ENCODE data around the gene IGFBPL1. TPM values are rescaled to one million over a fixed set of nuclear protein-coding genes. Genes with fewer than 3 reads are reported as not detected.

The IGFBPL1 gene
- total RNA-seq, 1 donor from 2014 or later, result 0.16 TPM

DNA sequence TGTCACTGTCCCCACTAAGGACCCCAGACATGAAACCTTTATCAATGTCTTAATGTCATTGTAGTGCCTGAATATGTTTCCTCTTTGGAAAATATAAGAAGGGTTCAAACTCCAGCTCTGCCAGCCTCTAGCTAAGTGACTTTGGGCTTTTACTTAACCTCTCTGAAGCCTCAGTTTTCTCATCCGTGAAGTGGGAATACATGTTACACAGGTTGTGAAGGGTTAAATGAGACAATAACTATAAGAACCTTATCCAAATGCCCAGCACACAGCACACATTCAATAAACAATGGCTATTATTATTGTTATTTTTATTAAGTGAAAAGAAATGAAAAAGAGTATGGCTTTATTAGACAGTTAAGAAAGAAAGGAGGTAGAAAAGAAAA lies 15.7 kb upstream of the IGFBPL1 start:
- intact Hi-C loops (cut with micrococcal nuclease), result no loop called here

DNA sequence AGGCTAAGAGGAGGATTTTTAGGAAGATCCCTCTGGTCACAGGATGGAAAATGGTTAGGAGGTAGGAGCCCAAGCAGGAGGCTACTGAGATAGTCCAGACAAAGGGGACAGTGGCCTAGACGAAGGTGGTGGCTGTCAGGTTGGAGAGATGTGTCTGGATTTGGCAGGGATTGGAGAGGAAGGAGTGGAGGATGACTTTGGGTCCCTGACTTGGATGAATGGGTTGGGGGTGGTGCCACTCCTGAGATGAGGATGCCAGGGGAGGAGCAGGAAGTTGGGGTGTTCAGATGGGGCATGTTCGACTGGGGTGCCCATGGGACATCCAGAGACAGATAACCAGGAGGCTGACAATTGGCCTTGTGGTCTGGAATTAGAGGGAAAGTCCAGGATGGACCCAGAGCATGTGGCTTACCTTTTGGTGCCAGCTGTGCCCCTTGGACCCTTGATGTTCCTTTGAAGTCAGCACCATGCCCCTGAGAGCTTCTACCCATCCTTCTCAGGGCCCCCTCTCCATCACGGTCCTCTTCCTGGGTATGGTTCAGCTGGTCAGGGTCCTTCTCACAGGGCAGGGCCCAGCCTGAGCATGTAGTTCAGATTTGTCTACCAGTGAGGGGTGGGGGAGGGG lies 15.1 kb upstream of the IGFBPL1 start:
- no peak overlapping the region for H3K4me3 Mint-ChIP-seq (ENCODE audit: low read depth)
- peaks cover 8% of the 10 kb centered on the region for H3K27me3 Mint-ChIP-seq (ENCODE audit: low read depth)
- intact Hi-C loops (cut with micrococcal nuclease), result no loop called here
- no peaks in the 10 kb centered on the region for H3K4me1 Mint-ChIP-seq (ENCODE audit: low read depth)
- H3K9me3 Mint-ChIP-seq, result no peaks in the 10 kb centered on the region
- no peaks in the 10 kb centered on the region for H3K36me3 Mint-ChIP-seq (ENCODE audit: low read depth)
- H3K27ac Mint-ChIP-seq, result no peak overlapping the region
- DNase-seq (ENCODE audit: low spot score), result no peak

More for the DNA sequence above, 15.7 kb upstream of the IGFBPL1 start:
- H3K27ac Mint-ChIP-seq, result no peak overlapping the region
- H3K36me3 Mint-ChIP-seq (ENCODE audit: low read depth), result no peaks in the 10 kb centered on the region
- no peaks in the 10 kb centered on the region for H3K4me1 Mint-ChIP-seq (ENCODE audit: low read depth)
- H3K4me3 Mint-ChIP-seq (ENCODE audit: low read depth), result no peak overlapping the region
- DNase-seq (ENCODE audit: low spot score), result no peak
- H3K9me3 Mint-ChIP-seq, result no peaks in the 10 kb centered on the region
- H3K27me3 Mint-ChIP-seq (ENCODE audit: low read depth), result peaks cover 10% of the 10 kb centered on the region

DNA sequence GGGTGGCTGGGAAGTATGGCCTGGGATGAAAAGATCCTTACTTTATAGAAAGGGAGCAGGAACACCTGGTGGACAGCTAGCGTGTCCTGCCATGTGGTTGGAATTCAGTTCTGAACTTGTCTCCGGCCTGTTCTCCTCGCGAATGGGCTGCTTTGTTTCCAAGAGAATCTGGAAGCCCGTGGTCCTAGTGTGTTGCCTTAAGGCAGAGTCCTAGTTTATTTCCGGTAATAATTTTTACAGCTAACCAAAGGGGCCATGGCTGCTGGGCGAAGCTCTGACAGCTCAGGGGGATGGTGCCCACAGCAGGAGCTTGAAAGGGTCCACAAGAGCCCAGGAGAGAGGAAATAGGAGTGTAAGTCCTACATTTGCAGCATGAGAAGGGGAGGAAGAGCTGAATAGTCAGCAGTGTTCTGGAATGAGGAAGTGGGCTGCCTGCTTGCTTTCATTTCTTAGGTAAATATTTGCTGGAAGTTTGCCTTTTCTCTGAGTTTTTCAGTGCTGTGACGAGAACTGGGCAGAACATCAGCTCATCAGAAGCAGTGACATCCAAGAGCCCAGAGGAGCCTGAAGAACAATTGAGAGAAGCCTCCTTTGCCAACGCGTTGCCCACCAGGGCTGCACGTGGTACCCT lies 13.1 kb upstream of the IGFBPL1 start:
- DNase-seq (ENCODE audit: low spot score), result no peak
- peaks cover 3% of the 10 kb centered on the region for H3K27me3 Mint-ChIP-seq (ENCODE audit: low read depth)
- no peaks in the 10 kb centered on the region for H3K4me1 Mint-ChIP-seq (ENCODE audit: low read depth)
- no peaks in the 10 kb centered on the region for H3K36me3 Mint-ChIP-seq (ENCODE audit: low read depth)
- H3K4me3 Mint-ChIP-seq (ENCODE audit: low read depth), result no peak overlapping the region
- no peak overlapping the region for H3K27ac Mint-ChIP-seq
- H3K9me3 Mint-ChIP-seq, result no peaks in the 10 kb centered on the region
- intact Hi-C loops (cut with micrococcal nuclease), result no loop called here

DNA sequence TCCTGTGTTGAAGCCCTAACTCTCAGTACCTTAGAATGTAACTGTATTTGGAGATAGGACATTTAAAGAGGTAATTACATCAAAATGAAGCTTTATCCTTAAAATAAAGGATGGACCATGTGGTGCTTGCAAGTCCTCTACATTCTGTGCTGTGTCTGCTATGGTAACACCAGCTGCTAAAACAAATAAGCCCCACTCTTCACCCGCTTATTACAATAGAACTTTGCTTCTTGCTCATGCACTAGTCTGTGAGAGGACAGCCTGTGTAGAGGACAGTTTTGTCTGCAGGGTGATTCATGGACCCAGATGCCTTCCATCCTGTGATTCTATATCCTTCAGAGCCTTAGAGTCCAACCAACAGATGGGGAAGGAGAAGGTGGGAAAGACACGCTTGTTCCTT lies 12.5 kb upstream of the IGFBPL1 start:
- Mint-ChIP-seq H3K36me3 (ENCODE audit: low read depth) (no peaks in the 10 kb centered on the region), H3K27ac (no peak overlapping the region), H3K27me3 (ENCODE audit: low read depth) (peaks cover 6% of the 10 kb centered on the region), H3K4me1 (ENCODE audit: low read depth) (no peaks in the 10 kb centered on the region), H3K4me3 (ENCODE audit: low read depth) (no peak overlapping the region), H3K9me3 (no peaks in the 10 kb centered on the region)
- DNase-seq (ENCODE audit: low spot score), result no peak
- intact Hi-C loops (cut with micrococcal nuclease), result no loop called here

DNA sequence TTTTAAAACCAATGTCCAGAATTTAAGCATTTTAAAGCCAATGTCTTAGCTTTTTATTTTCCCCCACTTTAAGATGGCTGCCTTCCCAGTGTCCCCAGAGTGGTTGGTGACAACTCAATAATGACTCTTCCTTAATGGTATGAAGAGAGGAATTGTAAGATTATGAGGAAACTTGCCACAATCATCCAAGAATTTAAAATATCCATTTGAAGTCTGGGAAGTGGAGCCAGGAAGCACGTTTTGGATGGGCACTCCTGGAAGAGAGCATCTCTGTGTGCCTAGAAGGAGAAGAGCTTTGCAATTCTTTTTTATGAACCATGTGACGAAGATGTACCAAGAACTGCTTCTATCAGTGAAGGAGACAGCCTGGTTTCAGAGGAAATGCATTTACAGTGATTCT lies 11.3 kb upstream of the IGFBPL1 start:
- no peaks in the 10 kb centered on the region for H3K36me3 Mint-ChIP-seq (ENCODE audit: low read depth)
- peaks cover 4% of the 10 kb centered on the region for H3K4me1 Mint-ChIP-seq (ENCODE audit: low read depth)
- intact Hi-C loops (cut with micrococcal nuclease), result no loop called here

DNA sequence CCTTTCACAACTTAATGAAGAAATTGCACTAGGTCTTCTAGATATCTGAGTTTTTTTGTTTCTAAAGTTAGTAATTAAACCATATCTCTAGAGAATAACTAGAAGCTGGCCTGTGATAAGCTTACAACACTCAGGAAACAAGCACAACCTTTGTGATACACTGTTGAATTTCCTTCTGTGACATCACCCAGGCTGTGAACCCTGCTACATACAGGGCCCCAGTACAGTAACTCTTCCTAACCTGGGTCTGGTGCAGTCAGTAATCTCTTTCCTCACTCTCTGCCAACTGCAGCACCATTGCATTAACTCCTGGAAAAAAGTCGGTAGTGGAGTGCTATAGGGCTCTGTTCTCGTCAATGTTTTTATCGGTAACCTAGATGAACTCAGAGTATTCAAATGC lies 10.6 kb upstream of the IGFBPL1 start:
- intact Hi-C loops (cut with micrococcal nuclease), result no loop called here
- no peak for DNase-seq (ENCODE audit: low spot score)
- Mint-ChIP-seq H3K36me3 (ENCODE audit: low read depth) (no peaks in the 10 kb centered on the region), H3K27ac (no peak overlapping the region), H3K9me3 (no peaks in the 10 kb centered on the region), H3K4me3 (ENCODE audit: low read depth) (no peak overlapping the region), H3K27me3 (ENCODE audit: low read depth) (peaks cover 6% of the 10 kb centered on the region), H3K4me1 (ENCODE audit: low read depth) (peaks cover 4% of the 10 kb centered on the region)

More for the DNA sequence above, 11.3 kb upstream of the IGFBPL1 start:
- Mint-ChIP-seq H3K9me3 (no peaks in the 10 kb centered on the region), H3K4me3 (ENCODE audit: low read depth) (no peak overlapping the region), H3K27ac (no peak overlapping the region), H3K27me3 (ENCODE audit: low read depth) (peaks cover 6% of the 10 kb centered on the region)
- DNase-seq (ENCODE audit: low spot score), result no peak

DNA sequence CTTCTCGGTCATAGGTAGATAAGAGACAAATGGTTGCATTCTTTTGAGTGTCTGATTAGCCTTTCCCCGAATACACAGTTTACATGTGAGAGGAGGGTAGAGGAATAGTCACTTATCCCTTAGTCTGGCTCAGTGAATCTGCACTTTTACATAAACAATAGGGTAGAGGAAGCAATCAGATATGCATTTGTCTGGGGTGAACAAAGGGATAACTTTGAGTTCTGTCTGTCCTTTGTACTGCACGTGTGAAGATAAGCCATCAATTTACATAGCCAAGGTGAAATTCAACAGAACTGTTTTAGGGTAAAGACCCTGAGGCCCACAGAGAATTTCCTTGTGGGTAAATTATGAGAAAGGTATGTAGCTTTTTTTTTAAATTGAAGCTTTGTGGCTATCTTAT lies 10.1 kb upstream of the IGFBPL1 start:
- Mint-ChIP-seq H3K4me3 (ENCODE audit: low read depth) (no peak overlapping the region), H3K27me3 (ENCODE audit: low read depth) (peaks cover 6% of the 10 kb centered on the region), H3K9me3 (no peaks in the 10 kb centered on the region), H3K4me1 (ENCODE audit: low read depth) (peaks cover 4% of the 10 kb centered on the region), H3K36me3 (ENCODE audit: low read depth) (no peaks in the 10 kb centered on the region), H3K27ac (no peak overlapping the region)
- no peak for DNase-seq (ENCODE audit: low spot score)
- intact Hi-C loops (cut with micrococcal nuclease), result no loop called here

DNA sequence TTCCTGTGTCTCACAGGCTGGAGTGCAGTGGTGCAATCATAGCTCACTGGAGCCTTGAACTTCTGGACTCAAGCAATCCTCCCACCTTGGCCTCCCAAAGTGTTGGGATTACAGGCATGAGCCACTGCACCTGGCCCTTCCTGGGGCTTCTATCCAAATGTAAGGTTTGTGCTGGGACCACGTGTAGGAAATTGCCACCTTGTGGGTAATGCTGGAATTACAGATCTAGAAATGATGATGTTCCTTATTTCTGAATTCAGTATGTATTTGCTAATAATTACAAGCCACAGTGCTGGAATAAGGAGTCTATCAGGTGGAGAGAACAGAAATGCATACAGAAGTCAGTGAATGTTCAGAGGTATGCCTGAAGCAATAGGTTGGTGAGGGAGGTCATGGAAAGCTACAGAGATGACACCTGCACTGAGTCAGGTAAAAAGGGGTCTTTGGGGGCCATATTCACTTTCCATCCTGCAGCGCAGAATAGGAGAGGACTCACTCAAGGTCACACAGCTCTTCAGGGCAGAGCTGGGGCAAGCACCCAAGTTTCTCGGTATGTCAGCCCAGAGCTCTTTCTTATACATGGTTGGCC lies 8.8 kb upstream of the IGFBPL1 start:
- intact Hi-C loops (cut with micrococcal nuclease), result no loop called here
- Mint-ChIP-seq H3K9me3 (no peaks in the 10 kb centered on the region), H3K27ac (no peak overlapping the region), H3K27me3 (ENCODE audit: low read depth) (peaks cover 8% of the 10 kb centered on the region), H3K4me3 (ENCODE audit: low read depth) (no peak overlapping the region), H3K36me3 (ENCODE audit: low read depth) (no peaks in the 10 kb centered on the region), H3K4me1 (ENCODE audit: low read depth) (peaks cover 4% of the 10 kb centered on the region)
- DNase-seq (ENCODE audit: low spot score), result no peak

DNA sequence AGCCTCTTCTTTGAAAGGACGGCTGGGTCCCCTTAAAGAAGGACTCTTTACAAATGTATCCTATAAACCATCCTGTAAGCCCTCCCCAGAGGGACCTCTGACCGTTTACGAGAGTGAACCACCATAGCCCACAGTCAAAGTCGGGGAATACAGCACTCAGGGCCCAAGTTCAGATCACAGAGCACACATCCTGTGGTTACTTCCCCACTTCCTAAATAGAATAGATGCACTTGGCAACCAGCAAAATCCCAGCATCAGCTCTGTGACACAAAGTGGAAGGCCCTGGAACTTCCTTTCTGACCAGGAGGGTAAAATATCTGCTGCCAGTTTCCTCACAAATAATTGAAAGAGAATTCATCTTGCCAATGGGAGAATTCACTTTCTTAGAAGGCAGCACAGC lies 6.9 kb upstream of the IGFBPL1 start:
- no peak for DNase-seq (ENCODE audit: low spot score)
- Mint-ChIP-seq H3K4me3 (ENCODE audit: low read depth) (no peak overlapping the region), H3K36me3 (ENCODE audit: low read depth) (no peaks in the 10 kb centered on the region), H3K27ac (no peak overlapping the region), H3K4me1 (ENCODE audit: low read depth) (peaks cover 4% of the 10 kb centered on the region), H3K27me3 (ENCODE audit: low read depth) (peaks cover 22% of the 10 kb centered on the region), H3K9me3 (no peaks in the 10 kb centered on the region)
- intact Hi-C loops (cut with micrococcal nuclease), result no loop called here

DNA sequence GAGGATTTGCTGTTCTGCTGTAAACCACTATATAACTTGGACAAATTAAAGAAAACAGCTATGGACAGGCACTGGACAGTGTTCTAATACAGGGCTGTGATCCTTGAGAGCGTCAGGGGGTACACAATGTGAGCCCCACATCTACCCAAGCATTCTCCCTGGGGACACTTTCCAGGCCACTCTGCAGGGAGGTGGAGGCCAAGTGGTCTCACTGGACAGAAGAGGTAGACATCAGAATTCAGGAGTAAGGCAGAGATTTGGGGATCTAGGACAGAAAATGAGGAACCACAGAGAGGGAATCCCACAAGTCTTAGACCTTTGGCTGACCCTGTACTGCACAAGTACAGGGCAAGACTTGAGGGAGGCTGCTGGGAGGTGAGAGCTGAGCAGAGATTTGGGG lies 3.8 kb upstream of the IGFBPL1 start:
- H3K9me3 Mint-ChIP-seq, result no peaks in the 10 kb centered on the region
- H3K4me3 Mint-ChIP-seq (ENCODE audit: low read depth), result no peak overlapping the region
- peaks cover 7% of the 10 kb centered on the region for H3K4me1 Mint-ChIP-seq (ENCODE audit: low read depth)

DNA sequence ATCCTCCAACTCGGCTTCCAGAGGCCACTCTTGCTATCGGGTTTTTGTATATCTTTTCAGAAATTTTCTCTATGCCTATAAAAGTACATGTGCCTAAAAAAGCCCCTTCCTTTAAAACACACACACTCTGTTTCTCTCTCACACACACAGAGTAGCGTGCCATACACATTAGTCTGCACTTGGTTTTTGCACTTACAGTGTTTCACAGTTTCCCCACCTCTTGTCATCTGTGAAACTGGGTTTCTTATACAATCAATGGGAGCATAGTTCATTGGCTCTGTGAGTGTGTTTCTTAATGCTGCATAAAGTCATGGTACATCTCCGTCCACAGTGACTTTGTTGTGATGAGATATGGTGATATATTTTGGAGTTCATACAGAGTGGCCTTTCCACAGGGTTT lies 664 bp upstream of the IGFBPL1 start:
- Mint-ChIP-seq H3K9me3 (no peaks in the 10 kb centered on the region), H3K27ac (no peak overlapping the region), H3K4me1 (ENCODE audit: low read depth) (peaks cover 3% of the 10 kb centered on the region), H3K4me3 (ENCODE audit: low read depth) (no peak overlapping the region), H3K27me3 (ENCODE audit: low read depth) (peaks cover 51% of the 10 kb centered on the region), H3K36me3 (ENCODE audit: low read depth) (no peaks in the 10 kb centered on the region)
- intact Hi-C loops (cut with micrococcal nuclease), result no loop called here
- no peak for DNase-seq (ENCODE audit: low spot score)

More for the DNA sequence above, 3.8 kb upstream of the IGFBPL1 start:
- no peak overlapping the region for H3K27ac Mint-ChIP-seq
- DNase-seq (ENCODE audit: low spot score), result no peak
- no peaks in the 10 kb centered on the region for H3K36me3 Mint-ChIP-seq (ENCODE audit: low read depth)
- peaks cover 38% of the 10 kb centered on the region for H3K27me3 Mint-ChIP-seq (ENCODE audit: low read depth)
- intact Hi-C loops (cut with micrococcal nuclease), result no loop called here

DNA sequence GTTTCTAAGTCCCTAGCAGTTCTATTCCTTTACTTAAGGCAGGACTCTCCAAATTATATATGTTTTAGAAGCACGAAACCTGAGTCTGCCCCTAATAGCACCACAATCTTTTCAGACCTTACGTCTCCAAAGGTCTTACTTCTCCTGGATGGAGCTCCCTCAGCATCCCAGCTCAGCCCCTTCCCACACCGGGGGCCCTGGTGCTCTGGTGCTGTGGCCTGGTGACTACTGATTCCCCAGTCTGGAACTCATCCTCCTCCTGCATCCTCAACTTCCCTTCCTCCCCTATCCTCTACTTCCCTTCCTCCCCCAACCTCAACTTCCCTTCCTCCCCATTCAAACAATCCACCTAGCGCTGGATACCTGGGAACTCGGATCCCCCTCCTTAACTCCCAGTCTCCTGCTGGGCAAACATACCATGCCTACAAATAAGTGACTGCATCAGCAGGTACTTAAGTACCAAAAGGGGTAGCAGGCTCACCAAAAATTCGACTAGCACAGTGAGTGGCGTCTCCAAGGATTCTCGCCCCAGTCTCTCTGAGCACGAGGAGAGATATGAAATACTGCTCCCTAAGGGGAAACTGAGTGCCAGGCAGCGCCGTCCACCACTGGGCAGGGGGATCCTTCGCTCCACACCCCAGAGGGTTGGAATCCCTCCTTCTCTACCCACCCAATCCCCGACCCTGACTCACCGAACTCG lies 831 bp downstream of the IGFBPL1 start:
- Mint-ChIP-seq H3K27me3 (ENCODE audit: low read depth) (peaks cover 51% of the 10 kb centered on the region), H3K4me3 (ENCODE audit: low read depth) (no peak overlapping the region), H3K4me1 (ENCODE audit: low read depth) (peaks cover 3% of the 10 kb centered on the region), H3K9me3 (no peaks in the 10 kb centered on the region), H3K27ac (no peak overlapping the region), H3K36me3 (ENCODE audit: low read depth) (no peaks in the 10 kb centered on the region)
- no peak for DNase-seq (ENCODE audit: low spot score)
- intact Hi-C loops (cut with micrococcal nuclease), result no loop called here
